ENCODE measurements around the gene BANP.

GRCh38 chr16:88052661-88053060 is 101.4 kb downstream of the BANP start:
- TF ChIP-seq CTCF (IDR thresholded peaks at IDR 0.05) (no peak), EZH2 (IDR thresholded peaks at IDR 0.05) (no peak), EZH2phosphoT487 (IDR thresholded peaks at IDR 0.05) (no peak)

Data from neural progenitor cell (in vitro differentiated cells).